ENCODE data around the gene ELOB. TPM values are rescaled to one million over a fixed set of nuclear protein-coding genes. Genes with fewer than 3 reads are reported as not detected.

The ELOB gene
- total RNA-seq: 179 TPM
- long read RNA-seq, transcript ELOB-202 (3 exons, 997 nt): minor isoform, 20 of 98 reads
- long read RNA-seq, transcript ELOB-203 (4 exons, 991 nt): major isoform, 68 of 98 reads
- long read RNA-seq, partial matches to known transcripts: 3 of 98 reads
- long read RNA-seq, other reads (novel, unspliced or antisense): 4 of 98 reads

- DNase-seq (peak; percentile 95), ATAC-seq (peak; percentile 94)
- intact Hi-C loops (cut with DNase I): no loop called here
- no peak for TF ChIP-seq CTCF (IDR thresholded peaks at IDR 0.05)
- Histone ChIP-seq H3K4me1 (peaks cover 24% of the 10 kb centered on the region), H3K27ac (peak within 1 kb of the TSS; percentile 100), H3K27me3 (no peaks in the 10 kb centered on the region), H3K4me3 (peak within 1 kb of the TSS; percentile 94), H3K9me3 (no peaks in the 10 kb centered on the region), H3K36me3 (peaks cover 23% of the 10 kb centered on the region)
These were observed at the start of gene ELOB for GRCh38 chr16:2777231-2777902. ELOB (minus strand) TSS chr16:2777280; CDS start chr16:2777239, 41 bp downstream.

- TF ChIP-seq CTCF (IDR thresholded peaks at IDR 0.05): no peak
- no peak for ATAC-seq
- Histone ChIP-seq H3K4me3 (no peak overlapping the region), H3K27ac (no peak overlapping the region), H3K9me3 (no peaks in the 10 kb centered on the region), H3K36me3 (no peaks in the 10 kb centered on the region), H3K4me1 (peaks cover 6% of the 10 kb centered on the region), H3K27me3 (no peaks in the 10 kb centered on the region)
- intact Hi-C loops (cut with DNase I): no loop called here
- DNase-seq: peak; percentile 57
These were observed 48.8 kb upstream of the ELOB start for GRCh38 chr16:2825906-2826305.

GRCh38 chr16:2825049-2825742 is 48.1 kb upstream of the ELOB start:
- Histone ChIP-seq H3K4me1 (peaks cover 6% of the 10 kb centered on the region), H3K4me3 (no peak overlapping the region), H3K9me3 (no peaks in the 10 kb centered on the region), H3K36me3 (no peaks in the 10 kb centered on the region), H3K27ac (no peak overlapping the region), H3K27me3 (no peaks in the 10 kb centered on the region)
- ATAC-seq (no peak), DNase-seq (peak; percentile 50)
- TF ChIP-seq CTCF (IDR thresholded peaks at IDR 0.05): no peak
- intact Hi-C loops (cut with DNase I): no loop called here

GRCh38 chr16:2824626-2825025 is 47.5 kb upstream of the ELOB start:
- ATAC-seq (no peak), DNase-seq (peak; percentile 35)
- H3K27me3 ChIP-seq: no peaks in the 10 kb centered on the region
- intact Hi-C loops (cut with DNase I): no loop called here
- H3K4me3 ChIP-seq: no peak overlapping the region
- H3K9me3 ChIP-seq: no peaks in the 10 kb centered on the region
- H3K27ac ChIP-seq: no peak overlapping the region
- TF ChIP-seq CTCF (IDR thresholded peaks at IDR 0.05): no peak
- no peaks in the 10 kb centered on the region for H3K36me3 ChIP-seq
- H3K4me1 ChIP-seq: peaks cover under 1% of the 10 kb centered on the region

GRCh38 chr16:2822496-2822895 is 45.4 kb upstream of the ELOB start:
- ATAC-seq: no peak

More at GRCh38 chr16:2822496-2822895, 45.4 kb upstream of the ELOB start:
- no peaks in the 10 kb centered on the region for H3K9me3 ChIP-seq
- no peak for DNase-seq
- H3K36me3 ChIP-seq: no peaks in the 10 kb centered on the region
- no peak for TF ChIP-seq CTCF (IDR thresholded peaks at IDR 0.05)
- no peaks in the 10 kb centered on the region for H3K4me1 ChIP-seq
- intact Hi-C loops (cut with DNase I): no loop called here
- no peak overlapping the region for H3K4me3 ChIP-seq
- H3K27me3 ChIP-seq: no peaks in the 10 kb centered on the region
- H3K27ac ChIP-seq: no peak overlapping the region
